PC-3 (cell line): ENCODE data around the gene ENTPD1. TPM values are rescaled to one million over a fixed set of nuclear protein-coding genes. Genes with fewer than 3 reads are reported as not detected.

Source experiments
- ATAC-seq: fragments of 200-7000 bp; cut with Tn5 transposase; 2 replicates; pipeline ENCODE4 v1.9.1; 2020; ENCODE audit warnings: mild to moderate bottlenecking, moderate library complexity
- BruUV-seq: library from RNA; stranded (reverse); fragments of 400-500 nt; replicated peaks from 2 replicates; lab custom pipeline; 2021; lab: Mats Ljungman, UMichigan
- CTCF ChIA-PET: fragments of 300-600 bp; sonication (Branson Sonifier 250); formaldehyde crosslinking; loops from one replicate; lab custom pipeline; 2022; ENCODE audit warnings: antibody characterized with exemption; lab: Charles Lee
- POLR2A ChIA-PET: fragments of 300-600 bp; sonication (Branson Sonifier 250); formaldehyde crosslinking; loops from one replicate; lab custom pipeline; 2022; ENCODE audit warnings: antibody characterized with exemption; ENCODE audit not compliant: unreplicated experiment; lab: Charles Lee
- DNase-seq: peaks from one replicate; pipeline ENCODE4 v3.0.0-alpha.2; 2015
- H2AFZ ChIP-seq: fragments of 300-600 bp; sonication (generic); 2 replicates; pipeline ENCODE4 v1.6.0; 2016; ENCODE audit warnings: antibody characterized with exemption, low read length
- H3F3A ChIP-seq: fragments of 300-600 bp; sonication (generic); one replicate; pipeline ENCODE4 v1.6.0; 2017; ENCODE audit warnings: antibody characterized with exemption, low read length, control low read depth, mild to moderate bottlenecking; ENCODE audit not compliant: unreplicated experiment
- H3K27ac ChIP-seq: fragments of 300-600 bp; sonication (generic); 2 replicates; pipeline ENCODE4 v1.5.1; 2016; ENCODE audit warnings: mild to moderate bottlenecking, low read length
- H3K27me3 ChIP-seq: fragments of 300-600 bp; sonication (generic); 2 replicates; pipeline ENCODE4 v1.6.1; 2016; ENCODE audit warnings: low read length, mixed read lengths
- H3K36me3 ChIP-seq: fragments of 300-600 bp; sonication (generic); 2 replicates; pipeline ENCODE4 v1.6.1; 2016; ENCODE audit warnings: low read depth, mixed run types, low read length, mixed read lengths
- H3K4me1 ChIP-seq: fragments of 300-600 bp; sonication (generic); 2 replicates; pipeline ENCODE4 v1.5.1; 2016; ENCODE audit warnings: low read length; ENCODE audit not compliant: insufficient read depth
- H3K4me2 ChIP-seq: fragments of 300-600 bp; sonication (generic); 2 replicates; pipeline ENCODE4 v1.6.0; 2016; ENCODE audit warnings: low read length
- H3K4me3 ChIP-seq: fragments of 300-600 bp; sonication (generic); 2 replicates; pipeline ENCODE4 v1.5.1; 2016; ENCODE audit warnings: mild to moderate bottlenecking, low read length, mixed read lengths
- H3K79me2 ChIP-seq: fragments of 300-600 bp; sonication (generic); 2 replicates; pipeline ENCODE4 v1.6.1; 2017; ENCODE audit warnings: low read length, mixed read lengths
- H3K9ac ChIP-seq: fragments of 300-600 bp; sonication (generic); 2 replicates; pipeline ENCODE4 v1.6.0; 2016; ENCODE audit warnings: mild to moderate bottlenecking, low read length
- H3K9me2 ChIP-seq: fragments of 300-600 bp; sonication (generic); replicated peaks from 2 replicates; pipeline ENCODE4 v1.6.1; 2016; ENCODE audit warnings: mixed run types, low read length, mixed read lengths
- H3K9me3 ChIP-seq: fragments of 300-600 bp; sonication (generic); 2 replicates; pipeline ENCODE4 v1.6.1; 2016; ENCODE audit warnings: low read length, mixed read lengths
- H4K20me1 ChIP-seq: fragments of 300-600 bp; sonication (generic); 2 replicates; pipeline ENCODE4 v1.6.1; 2016; ENCODE audit warnings: low read length, mixed read lengths
- CTCF ChIP-seq: fragments of 300-600 bp; sonication (generic); conservative IDR thresholded peaks from 2 replicates; pipeline ENCODE4 v1.5.1; 2017; ENCODE audit warnings: antibody characterized with exemption, low read depth, mild to moderate bottlenecking, low read length
- EZH2 ChIP-seq: fragments of 300-600 bp; sonication (generic); IDR thresholded peaks from one replicate; pipeline ENCODE4 v1.6.1; 2017; ENCODE audit warnings: antibody characterized with exemption, mild to moderate bottlenecking, low read length; ENCODE audit not compliant: unreplicated experiment
- EZH2phosphoT487 ChIP-seq: fragments of 300-600 bp; sonication (generic); IDR thresholded peaks from 2 replicates; pipeline ENCODE4 v1.6.1; 2018; ENCODE audit warnings: mild to moderate bottlenecking, antibody characterized with exemption, low read length, borderline replicate concordance
- intact Hi-C: fragments of 100-400 bp; cut with micrococcal nuclease; formaldehyde crosslinking; loops from 2 replicates; pipeline ENCODE4 v1.9.0; 2023
- total RNA-seq: library from RNA; depleted of rRNA; stranded (reverse); fragments of >200 nt; gene quantifications from 2 replicates; pipeline ENCODE4 v1.2.3, GENCODE V29; 2014

Gene ENTPD1
- total RNA-seq, 1 experiment from 2014 or later: not detected

DNA sequence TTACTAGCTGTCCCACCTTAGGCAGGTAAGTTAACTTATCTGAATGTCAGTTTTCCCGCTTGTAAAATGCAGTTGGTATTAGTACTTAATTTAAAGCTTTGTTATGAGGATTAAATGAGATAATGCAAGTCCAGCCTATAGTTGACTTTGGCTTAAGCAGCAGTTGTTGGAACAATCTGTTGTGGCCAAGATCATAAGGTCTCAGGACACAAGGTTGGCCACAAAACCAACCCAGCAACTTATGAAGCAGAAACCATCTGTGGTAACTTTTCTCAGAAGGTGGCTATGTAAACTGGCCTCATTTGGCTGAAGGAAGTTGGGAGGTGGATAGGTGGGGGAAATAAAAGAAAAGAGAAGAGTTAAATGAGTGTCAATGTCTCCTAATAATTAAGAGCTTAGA is 29.4 kb downstream of the ENTPD1 start:
- POLR2A ChIA-PET: no interaction called here
- intact Hi-C loops: no loop called here
- Histone ChIP-seq H3K27me3 (no peaks in the 10 kb centered on the region), H3K4me3 (no peak overlapping the region), H3K9me2 (no peaks in the 10 kb centered on the region; the same call in 1 of the 2 replicates), H4K20me1 (no peaks in the 10 kb centered on the region), H2AFZ (no peak overlapping the region), H3K27ac (no peak overlapping the region), H3K9me3 (no peaks in the 10 kb centered on the region), H3K36me3 (no peaks in the 10 kb centered on the region), H3K79me2 (no peaks in the 10 kb centered on the region), H3K9ac (no peak overlapping the region), H3F3A (no peaks in the 10 kb centered on the region), H3K4me2 (no peak overlapping the region), H3K4me1 (no peaks in the 10 kb centered on the region)
- CTCF ChIA-PET: no interaction called here
- DNase-seq: no peak
- TF ChIP-seq EZH2phosphoT487 (no peak), CTCF (no peak), EZH2 (no peak)
- no peak for ATAC-seq
- BruUV-seq: no TSS peak

DNA sequence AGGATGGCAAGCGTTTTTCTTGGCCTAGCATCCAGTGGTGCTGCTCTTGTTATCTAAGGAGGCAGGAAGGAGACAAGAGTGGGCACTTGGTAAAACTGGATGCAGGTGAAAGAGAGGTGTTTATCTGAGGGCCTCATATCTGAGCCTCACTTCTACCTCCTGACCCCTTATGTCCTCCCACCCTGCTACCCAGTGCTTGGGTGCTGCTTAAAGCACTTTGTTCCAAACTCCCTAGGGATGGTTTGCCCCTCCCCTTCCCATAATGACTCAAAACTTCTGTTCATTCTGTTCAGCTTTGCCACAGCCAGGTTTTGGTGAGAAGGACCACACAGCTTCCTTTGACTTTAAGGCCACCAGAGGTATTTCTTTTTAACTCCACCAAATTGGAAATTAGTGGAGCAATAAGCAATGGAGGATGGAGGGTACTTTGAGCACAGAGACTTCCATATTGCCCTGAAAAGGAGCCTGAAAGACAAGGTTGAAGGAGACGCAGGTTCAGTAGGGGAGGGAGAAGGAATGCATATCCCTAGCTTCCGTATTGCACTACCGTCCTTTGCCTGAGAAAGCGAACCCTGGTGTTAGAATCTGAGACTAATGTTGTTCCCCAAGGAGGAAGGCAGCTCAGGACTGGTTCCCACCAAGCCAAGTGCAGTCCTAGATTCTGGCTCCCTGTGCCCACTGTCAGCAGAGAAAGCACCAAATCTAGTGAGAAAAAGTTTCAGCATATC is 30.1 kb downstream of the ENTPD1 start:
- DNase-seq: no peak
- no peak for ATAC-seq
- intact Hi-C loops: no loop called here
- Histone ChIP-seq H3K79me2 (no peaks in the 10 kb centered on the region), H3K36me3 (no peaks in the 10 kb centered on the region), H3K27me3 (no peaks in the 10 kb centered on the region), H3K9me3 (no peaks in the 10 kb centered on the region), H3K9me2 (no peaks in the 10 kb centered on the region; the same call in 1 of the 2 replicates), H4K20me1 (no peaks in the 10 kb centered on the region), H2AFZ (no peak overlapping the region), H3K4me3 (no peak overlapping the region), H3F3A (no peaks in the 10 kb centered on the region), H3K9ac (no peak overlapping the region), H3K27ac (no peak overlapping the region), H3K4me2 (no peak overlapping the region), H3K4me1 (peaks cover 8% of the 10 kb centered on the region)
- ChIA-PET CTCF (no interaction called here), POLR2A (no interaction called here)
- TF ChIP-seq EZH2phosphoT487: no peak
- no peak for TF ChIP-seq CTCF
- TF ChIP-seq EZH2: no peak
- BruUV-seq: no TSS peak

DNA sequence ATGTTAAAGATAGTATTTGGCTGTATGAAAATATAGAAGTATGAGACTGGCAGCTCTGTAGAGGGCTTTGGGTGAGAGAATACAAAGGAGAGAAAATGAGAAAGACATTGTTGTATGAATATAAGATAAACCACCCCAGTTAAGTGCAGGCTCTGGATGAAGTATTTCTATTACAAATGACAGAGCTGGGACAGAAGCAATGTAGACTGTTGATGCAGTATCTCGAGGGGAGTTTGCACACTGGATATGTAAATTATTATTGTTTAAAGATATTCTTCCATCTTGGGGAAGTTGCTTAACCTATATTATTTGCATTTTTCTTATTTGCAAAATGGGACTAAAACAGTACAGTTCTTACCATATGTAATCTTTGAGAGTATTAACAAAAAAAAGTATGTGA is 31.5 kb downstream of the ENTPD1 start:
- intact Hi-C loops: no loop called here
- peaks cover 10% of the 10 kb centered on the region for H3K4me1 ChIP-seq
- H2AFZ ChIP-seq: no peak overlapping the region
- no peaks in the 10 kb centered on the region for H3F3A ChIP-seq
- H4K20me1 ChIP-seq: no peaks in the 10 kb centered on the region
- H3K9ac ChIP-seq: no peak overlapping the region
- ChIA-PET POLR2A (no interaction called here), CTCF (no interaction called here)
- no peak for ATAC-seq
- H3K79me2 ChIP-seq: no peaks in the 10 kb centered on the region
- H3K27ac ChIP-seq: no peak overlapping the region
- no peaks in the 10 kb centered on the region; the same call in 1 of the 2 replicates for H3K9me2 ChIP-seq
- no peak overlapping the region for H3K4me2 ChIP-seq
- no peak for TF ChIP-seq CTCF
- TF ChIP-seq EZH2: no peak
- no peak for TF ChIP-seq EZH2phosphoT487
- no peaks in the 10 kb centered on the region for H3K36me3 ChIP-seq
- no peaks in the 10 kb centered on the region for H3K9me3 ChIP-seq
- no peaks in the 10 kb centered on the region for H3K27me3 ChIP-seq
- BruUV-seq: no TSS peak
- DNase-seq: no peak
- no peak overlapping the region for H3K4me3 ChIP-seq
